ENCODE results near the gene SIMC1. TPM values are rescaled to one million over a fixed set of nuclear protein-coding genes. Genes with fewer than 3 reads are reported as not detected.
"Not testable (repeated sequence)": the region's sequence is repeated elsewhere in the genome, so short reads cannot be mapped to it uniquely, and the experiment has no call there.

The SIMC1 gene
- total RNA-seq, 1 experiment from 2014 or later = 17.7 TPM

DNA sequence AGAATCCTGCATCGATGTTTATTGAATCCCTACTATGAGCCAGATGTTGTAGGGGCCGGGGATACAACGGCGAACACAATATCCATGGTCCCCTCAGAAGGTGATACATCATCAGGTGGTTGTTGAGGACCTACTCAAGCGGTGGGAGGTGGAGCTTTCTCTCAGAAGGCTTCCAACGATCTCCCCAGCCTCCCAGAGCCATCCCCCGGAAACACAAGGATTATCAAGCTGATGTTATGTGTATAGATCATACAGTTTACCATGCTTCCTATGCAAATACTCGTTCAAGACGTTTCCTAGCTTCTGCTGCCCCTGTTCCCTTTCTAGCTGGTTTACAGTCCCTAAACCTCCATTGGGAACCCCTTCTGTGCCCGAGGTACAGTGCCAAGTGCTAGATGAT, 1.1 kb downstream of the SIMC1 start:
- not testable (repeated sequence) for H3K9me3 Mint-ChIP-seq; H3K27ac Mint-ChIP-seq; H3K4ac ChIP-seq (ENCODE audit: low read depth, low read length); H3K9me3 ChIP-seq (ENCODE audit: control insufficient read depth, low read depth, low read length); H4K20me1 ChIP-seq (ENCODE audit: control insufficient read depth, insufficient read depth, insufficient read length); H3K4me3 Mint-ChIP-seq; H2BK120ac ChIP-seq (ENCODE audit: low read depth, low read length, poor library complexity, severe bottlenecking); H2BK15ac ChIP-seq (ENCODE audit: low read depth, low read length); H4K5ac ChIP-seq (ENCODE audit: insufficient read length, low read depth, low read length); H3K79me2 ChIP-seq (ENCODE audit: insufficient read depth, low read length); H2AFZ ChIP-seq (ENCODE audit: low read length); H3T11ph ChIP-seq (ENCODE audit: low read length); H3K56ac ChIP-seq (ENCODE audit: insufficient read length, low read depth, low read length); DNase-seq; H4K8ac ChIP-seq (replicated peaks; ENCODE audit: insufficient read length, low read depth, low read length); H3K4me1 ChIP-seq (ENCODE audit: insufficient read depth, low read length); H3K79me1 ChIP-seq (ENCODE audit: insufficient read depth, low read depth, low read length, poor library complexity, severe bottlenecking); H3K23ac ChIP-seq (ENCODE audit: insufficient read length, low read depth, low read length); H3K18ac ChIP-seq (ENCODE audit: insufficient read length, low read depth, low read length); H3K4me1 Mint-ChIP-seq; H3K27ac ChIP-seq (ENCODE audit: insufficient read length, low read depth, low read length); H3K9ac ChIP-seq (ENCODE audit: extremely low read depth, insufficient read length, low read length); H3K4me2 ChIP-seq (ENCODE audit: insufficient read depth, insufficient read length, low read length); H3K27me3 ChIP-seq (ENCODE audit: insufficient read depth, low read length); H3K14ac ChIP-seq (ENCODE audit: insufficient read depth, low read length); H2AK5ac ChIP-seq (ENCODE audit: insufficient read length, low read length); H4K91ac ChIP-seq (ENCODE audit: insufficient read length, low read depth, low read length); H2BK5ac ChIP-seq (ENCODE audit: insufficient read length, low read length); H2BK20ac ChIP-seq (ENCODE audit: low read depth, low read length, poor library complexity, severe bottlenecking); H2BK12ac ChIP-seq (ENCODE audit: insufficient read length, low read depth, low read length); H3K36me3 Mint-ChIP-seq (ENCODE audit: insufficient read depth in 1 of 3, low read depth in 3 of 3); H3K23me2 ChIP-seq (ENCODE audit: insufficient read length, low read depth, low read length, poor library complexity, severe bottlenecking)
- WGBS (ENCODE audit: extremely low coverage, insufficient read length, low lambda C conversion rate) = no CpG with 5 or more reads among the region's 10 CpGs
- H3K27me3 Mint-ChIP-seq (ENCODE audit: low read depth) = peaks cover 16% of the 10 kb centered on the region

DNA sequence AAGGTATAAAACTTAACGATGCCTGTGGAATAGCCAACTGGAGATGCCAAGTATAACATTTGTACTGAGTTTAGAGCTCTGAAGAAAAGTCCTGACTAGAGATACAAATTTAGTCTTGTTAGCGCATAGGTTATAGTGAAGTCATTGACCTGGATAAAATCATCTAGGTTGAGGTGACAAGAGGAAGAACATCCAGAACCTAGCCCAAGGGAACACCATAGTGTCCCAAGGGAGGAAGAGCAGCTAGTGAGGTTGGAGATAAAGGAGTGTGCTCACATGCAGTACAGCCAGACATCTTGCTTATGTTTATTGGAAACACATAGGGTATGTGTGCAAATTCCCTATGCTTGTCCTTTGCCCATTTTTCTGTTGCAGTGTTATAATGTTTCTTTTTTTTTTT, 6.1 kb downstream of the SIMC1 start:
- not testable (repeated sequence) for H3K4me1 ChIP-seq (ENCODE audit: insufficient read depth, low read length); H2BK120ac ChIP-seq (ENCODE audit: low read depth, low read length, poor library complexity, severe bottlenecking); H3K27ac ChIP-seq (ENCODE audit: insufficient read length, low read depth, low read length); H2BK5ac ChIP-seq (ENCODE audit: insufficient read length, low read length); H3K56ac ChIP-seq (ENCODE audit: insufficient read length, low read depth, low read length); H3K36me3 Mint-ChIP-seq (ENCODE audit: insufficient read depth in 1 of 3, low read depth in 3 of 3); DNase-seq; H3K4me3 Mint-ChIP-seq; H2BK12ac ChIP-seq (ENCODE audit: insufficient read length, low read depth, low read length); H3K27ac Mint-ChIP-seq; H4K5ac ChIP-seq (ENCODE audit: insufficient read length, low read depth, low read length); H3K4ac ChIP-seq (ENCODE audit: low read depth, low read length); H3K4me2 ChIP-seq (ENCODE audit: insufficient read depth, insufficient read length, low read length); H3K9ac ChIP-seq (ENCODE audit: extremely low read depth, insufficient read length, low read length); H3K23me2 ChIP-seq (ENCODE audit: insufficient read length, low read depth, low read length, poor library complexity, severe bottlenecking); H3T11ph ChIP-seq (ENCODE audit: low read length); H3K27me3 Mint-ChIP-seq (ENCODE audit: low read depth); H4K91ac ChIP-seq (ENCODE audit: insufficient read length, low read depth, low read length); H2BK20ac ChIP-seq (ENCODE audit: low read depth, low read length, poor library complexity, severe bottlenecking); H3K4me1 Mint-ChIP-seq; H3K27me3 ChIP-seq (ENCODE audit: insufficient read depth, low read length); H4K8ac ChIP-seq (replicated peaks; ENCODE audit: insufficient read length, low read depth, low read length); H3K9me3 ChIP-seq (ENCODE audit: control insufficient read depth, low read depth, low read length); H2AK5ac ChIP-seq (ENCODE audit: insufficient read length, low read length); H4K20me1 ChIP-seq (ENCODE audit: control insufficient read depth, insufficient read depth, insufficient read length); H3K79me1 ChIP-seq (ENCODE audit: insufficient read depth, low read depth, low read length, poor library complexity, severe bottlenecking); H3K79me2 ChIP-seq (ENCODE audit: insufficient read depth, low read length); H3K18ac ChIP-seq (ENCODE audit: insufficient read length, low read depth, low read length); H3K23ac ChIP-seq (ENCODE audit: insufficient read length, low read depth, low read length); H2BK15ac ChIP-seq (ENCODE audit: low read depth, low read length); H3K14ac ChIP-seq (ENCODE audit: insufficient read depth, low read length); H2AFZ ChIP-seq (ENCODE audit: low read length)
- peaks cover 0 to 10% of the 10 kb centered on the region in 2 experiments; a peak in 2 of 5 replicates for H3K9me3 Mint-ChIP-seq
- no CpG with 5 or more reads among the region's 2 CpGs for WGBS (ENCODE audit: extremely low coverage, insufficient read length, low lambda C conversion rate)
